ENCODE results near the gene SLC27A4.

SLC27A4 gene

DNA sequence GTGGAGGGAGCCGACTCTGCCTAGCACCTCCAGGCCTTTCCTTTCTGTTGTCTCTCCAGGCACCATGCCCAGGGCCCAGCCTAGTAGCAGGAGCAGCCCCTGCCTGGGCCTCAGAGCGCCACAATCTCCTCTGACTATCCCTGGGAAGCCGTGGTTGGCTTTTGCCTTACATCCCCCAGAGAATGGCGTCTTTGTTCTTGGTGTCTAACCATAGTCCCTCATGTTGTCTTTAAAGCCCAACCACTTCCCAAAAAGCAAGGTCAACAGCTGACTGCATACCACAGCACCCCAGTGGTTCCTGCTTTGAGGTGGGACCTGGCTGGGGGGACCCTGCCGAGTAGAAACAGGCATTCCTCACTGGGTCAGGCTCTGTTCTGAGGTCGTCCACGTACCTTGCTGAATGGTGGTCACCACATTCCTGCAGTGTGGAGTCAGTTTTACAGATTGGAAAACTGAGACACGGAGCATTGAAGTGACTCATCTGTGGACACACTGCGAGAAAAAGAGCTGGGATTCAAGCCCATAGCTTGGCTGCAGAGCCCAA, 66.6 kb downstream of the SLC27A4 start:
- no peak overlapping the region for H3K4me3 Mint-ChIP-seq
- DNase-seq (ENCODE audit: low spot score in 2 of 2) = no peak
- H3K27ac Mint-ChIP-seq = no peak overlapping the region
- no peaks in the 10 kb centered on the region for H3K4me1 Mint-ChIP-seq
- no peaks in the 10 kb centered on the region for H3K9me3 Mint-ChIP-seq
- no peak for ATAC-seq
- no peaks in the 10 kb centered on the region for H3K36me3 Mint-ChIP-seq

DNA sequence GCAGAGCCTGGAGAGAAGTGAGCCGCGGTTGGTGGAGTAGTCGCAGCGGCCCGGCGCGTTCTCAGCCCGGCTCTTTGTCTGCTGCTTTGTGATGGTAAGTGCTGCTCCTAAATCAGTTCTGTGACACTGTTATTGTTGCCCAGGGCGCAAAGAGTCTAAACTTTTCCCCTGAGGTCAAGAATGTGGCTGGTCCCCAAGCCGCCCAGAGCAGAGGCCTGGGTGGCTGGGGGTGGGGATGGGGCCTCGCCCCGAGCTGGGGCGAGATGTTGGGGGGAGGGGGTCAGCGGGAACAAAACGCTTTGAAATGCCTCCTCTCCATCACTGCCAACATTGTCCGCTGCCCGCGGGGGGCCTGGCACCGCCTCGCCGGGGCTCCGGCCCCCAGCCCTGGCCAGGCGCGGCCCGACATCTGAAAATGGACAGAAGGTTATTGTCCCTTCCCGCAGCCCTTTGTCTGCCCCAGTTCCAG, 68.7 kb downstream of the SLC27A4 start:
- Mint-ChIP-seq H3K9me3 (no peaks in the 10 kb centered on the region), H3K4me3 (no peak overlapping the region), H3K4me1 (peaks cover 4% of the 10 kb centered on the region), H3K27ac (no peak overlapping the region), H3K36me3 (no peaks in the 10 kb centered on the region)
- no peak for ATAC-seq
- DNase-seq (ENCODE audit: low spot score in 2 of 2) = no peak

DNA sequence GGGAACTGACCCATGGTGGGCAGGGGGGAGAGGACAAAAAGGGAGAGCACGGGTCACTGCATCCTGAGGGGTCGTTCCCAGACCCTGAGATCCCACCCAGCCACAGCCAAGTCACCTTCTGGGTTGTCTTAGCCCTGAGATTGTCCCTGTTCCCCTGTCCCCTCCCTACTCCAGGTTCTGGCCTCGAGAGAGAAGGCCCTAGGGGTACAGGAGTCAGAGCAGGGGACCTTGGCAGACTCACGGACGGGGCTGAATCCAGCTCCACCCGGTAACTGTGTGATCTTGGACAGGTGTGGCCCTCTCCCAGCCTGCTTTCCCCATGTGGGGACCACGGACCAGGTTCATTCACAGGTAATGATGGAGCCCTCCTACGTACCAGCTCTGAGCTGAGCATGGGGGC, 69.1 kb downstream of the SLC27A4 start:
- Mint-ChIP-seq H3K4me3 (no peak overlapping the region), H3K9me3 (no peaks in the 10 kb centered on the region), H3K36me3 (no peaks in the 10 kb centered on the region), H3K4me1 (peaks cover 5% of the 10 kb centered on the region), H3K27ac (no peak overlapping the region)
- ATAC-seq = no peak
- DNase-seq (ENCODE audit: low spot score in 2 of 2) = no peak

DNA sequence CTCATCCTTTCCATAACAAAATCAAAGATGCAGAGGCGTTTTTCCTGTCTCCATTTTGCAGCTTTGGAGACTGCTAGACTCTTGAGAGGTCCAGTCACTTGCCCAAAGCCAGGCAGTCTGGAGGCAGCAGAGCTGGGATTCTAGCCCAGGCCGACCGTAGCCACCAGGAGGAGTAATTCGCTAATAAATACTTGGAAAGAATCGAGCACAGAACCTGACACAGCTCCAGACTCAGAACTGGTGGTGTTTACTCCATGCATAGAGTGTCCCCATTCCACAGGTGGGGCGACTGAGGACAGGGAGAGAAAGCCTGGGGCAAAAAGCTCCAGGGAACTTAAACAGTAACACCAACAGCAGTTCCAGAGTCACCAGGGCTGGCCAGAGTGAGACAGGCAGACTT, 69.7 kb downstream of the SLC27A4 start:
- Mint-ChIP-seq H3K27ac (no peak overlapping the region), H3K36me3 (no peaks in the 10 kb centered on the region), H3K4me3 (no peak overlapping the region), H3K9me3 (no peaks in the 10 kb centered on the region), H3K4me1 (peaks cover 5% of the 10 kb centered on the region)
- ATAC-seq = no peak
- DNase-seq (ENCODE audit: low spot score in 2 of 2) = no peak

Data from stimulated activated effector memory CD8-positive, alpha-beta T cell treated with anti-CD3 and anti-CD28 coated beads, Interleukin-12 subunit alpha, Interleukin-12 subunit beta, amount 100 ng/mL, for 72 hours (primary cell).